HK-2 (cell line): ENCODE results near the gene CCNYL1.

Experiments
- DNase-seq: peaks from one replicate; pipeline ENCODE4 v3.0.0-alpha.2; 2018; ENCODE audit not compliant: unreplicated experiment

CCNYL1 gene

GRCh38 chr2:207791579-207792243 lies 80.3 kb downstream of the CCNYL1 start:
- DNase-seq: no peak

- peak; percentile 70 for DNase-seq
Observed at GRCh38 chr2:207792244-207792785, 80.9 kb downstream of the CCNYL1 start.

GRCh38 chr2:207796585-207797350 lies 85.3 kb downstream of the CCNYL1 start:
- no peak for DNase-seq

GRCh38 chr2:207801259-207801658 lies 89.8 kb downstream of the CCNYL1 start:
- DNase-seq: no peak

- no peak for DNase-seq
Observed at GRCh38 chr2:207802650-207803049, 91.2 kb downstream of the CCNYL1 start.
